K562 (cell line): Measurements from ENCODE around the gene SBNO1. TPM values are rescaled to one million over a fixed set of nuclear protein-coding genes. Genes with fewer than 3 reads are reported as not detected.

ENCODE experiments used
- ATAC-seq: fragments of 200-7000 bp; cut with Tn5 transposase; 3 replicates; pipeline ENCODE4 v1.9.1; 2020; ENCODE audit warnings: moderate library complexity
- BruUV-seq: library from RNA; stranded (reverse); fragments of 400-500 nt; replicated peaks from 2 replicates; lab custom pipeline; 2021; lab: Mats Ljungman, UMichigan
- CTCF ChIA-PET: fragments of 300-600 bp; formaldehyde crosslinking; extraction: SDS; loops from one replicate; lab custom pipeline; 2021; ENCODE audit warnings: low intra/inter-chr PET ratio; lab: Yijun Ruan, JAX
- POLR2A ChIA-PET: fragments of 300-600, 350-650 bp; sonication (Branson Sonifier 250); formaldehyde crosslinking; extraction: SDS; loops from one replicate; lab custom pipeline; 2021; ENCODE audit warnings: antibody characterized with exemption, inconsistent platforms; lab: Yijun Ruan, JAX
- DNase-seq, 4 experiments: peaks; one replicate each; pipeline versions ENCODE4 v3.0.0 to v3.0.0-alpha.2; 2011 to 2018; ENCODE audit warnings: low spot score in 3 of 4, mixed read lengths in 3 of 4; ENCODE audit errors: extremely low read depth in 1 of 4
- FAIRE-seq: peaks from 2 replicates; lab custom pipeline; 2011; peaks lifted over from hg19 to GRCh38; lab: Jason Lieb, UNC
- H2AFZ ChIP-seq: 2 replicates; pipeline ENCODE4 v1.6.0; 2011; ENCODE audit warnings: low read depth, low read length, control low read depth, inconsistent platforms
- H3K27ac ChIP-seq: fragments of 200-600 bp; 3 replicates; pipeline ENCODE4 v1.8.0; 2011; ENCODE audit warnings: low read depth, mild to moderate bottlenecking, control low read depth, inconsistent platforms, low read length, moderate library complexity, mixed read lengths; ENCODE audit errors: extremely low read depth
- H3K27me3 ChIP-seq, 2 experiments: fragments of 300-600 bp in 1 of 2; 2 replicates in 1 of 2; 3 replicates in 1 of 2; pipeline versions ENCODE4 v1.6.0 to v1.8.0; 2011; ENCODE audit warnings: inconsistent platforms in 2 of 2, low read length in 2 of 2, mild to moderate bottlenecking in 1 of 2, mixed read lengths in 1 of 2, moderate library complexity in 1 of 2; ENCODE audit not compliant: control insufficient read depth in 2 of 2, insufficient read depth in 2 of 2
- H3K36me3 ChIP-seq: fragments of 300-600 bp; 3 replicates; pipeline ENCODE4 v1.8.0; 2011; ENCODE audit warnings: mild to moderate bottlenecking, low read length, inconsistent platforms; ENCODE audit not compliant: control insufficient read depth, insufficient read depth
- H3K4me1 ChIP-seq, 2 experiments: fragments of 200-600 bp in 1 of 2; replicated peaks in 1 of 2; 2 replicates in 1 of 2; 3 replicates in 1 of 2; pipeline versions ENCODE4 v1.5.1 to v1.8.0; 2011; ENCODE audit warnings: inconsistent platforms in 2 of 2, low read length in 2 of 2, mild to moderate bottlenecking in 1 of 2, mixed read lengths in 1 of 2, moderate library complexity in 1 of 2; ENCODE audit not compliant: control insufficient read depth in 2 of 2, insufficient read depth in 2 of 2
- H3K4me2 ChIP-seq: 2 replicates; pipeline ENCODE4 v1.6.1; 2011; ENCODE audit warnings: low read length, control low read depth, inconsistent platforms, mixed read lengths; ENCODE audit not compliant: insufficient read depth
- H3K4me3 ChIP-seq: fragments of 200-600 bp; sonication (generic), shearing (Covaris generic); 2 replicates; pipeline ENCODE4 v1.5.1; 2016; ENCODE audit warnings: control low read depth, inconsistent platforms
- H3K79me2 ChIP-seq: fragments of 200-600 bp; 3 replicates; pipeline ENCODE4 v1.8.0; 2011; ENCODE audit warnings: low read length, inconsistent platforms; ENCODE audit not compliant: control insufficient read depth, insufficient read depth
- H3K9ac ChIP-seq, 2 experiments: 2 replicates each; pipeline versions ENCODE4 v1.6.0 to v1.6.1; 2011; ENCODE audit warnings: low read depth in 2 of 2, low read length in 2 of 2, control low read depth in 1 of 2, inconsistent platforms in 1 of 2, mild to moderate bottlenecking in 1 of 2, mixed read lengths in 1 of 2; ENCODE audit not compliant: insufficient read depth in 1 of 2
- H3K9me1 ChIP-seq: one replicate; pipeline ENCODE4 v1.6.0; 2011; ENCODE audit warnings: inconsistent platforms, mild to moderate bottlenecking, low read length, moderate library complexity; ENCODE audit not compliant: control insufficient read depth, insufficient read depth
- H3K9me3 ChIP-seq: replicated peaks from 2 replicates; pipeline ENCODE4 v1.5.1; 2011; ENCODE audit warnings: low read depth, low read length, inconsistent platforms; ENCODE audit not compliant: control insufficient read depth, insufficient read depth
- H4K20me1 ChIP-seq: replicated peaks from 2 replicates; pipeline ENCODE4 v1.6.1; 2011; ENCODE audit warnings: low read length, inconsistent platforms, mixed read lengths; ENCODE audit not compliant: control insufficient read depth, insufficient read depth
- HES1 ChIP-seq: fragments of 450-650 bp; IDR thresholded peaks from 2 replicates; pipeline ENCODE4 v1.6.1; 2016; ENCODE audit warnings: low read depth, mild to moderate bottlenecking, moderate library complexity
- NFIC ChIP-seq: fragments of 450-650 bp; IDR thresholded peaks from 2 replicates; pipeline ENCODE4 v1.6.1; 2017; ENCODE audit warnings: mild to moderate bottlenecking, inconsistent platforms
- NFIX ChIP-seq: fragments of 250-450 bp; sonication (Bioruptor Pico); IDR thresholded peaks from 2 replicates; pipeline ENCODE4 v1.4.0; 2020; ENCODE audit warnings: low read depth, mild to moderate bottlenecking, moderate library complexity
- POU5F1 ChIP-seq: fragments of 150-350 bp; IDR thresholded peaks from 2 replicates; pipeline ENCODE4 v1.6.1; 2014; ENCODE audit warnings: borderline replicate concordance, low read length, low read depth, mild to moderate bottlenecking; ENCODE audit not compliant: partially characterized antibody
- PPARD ChIP-seq: fragments of 250-450 bp; sonication (Bioruptor Pico); IDR thresholded peaks from 2 replicates; pipeline ENCODE4 v1.8.0; 2022; ENCODE audit warnings: inconsistent platforms, mild to moderate bottlenecking, moderate library complexity
- RFX7 ChIP-seq: fragments of 250-450 bp; sonication (Bioruptor Pico); IDR thresholded peaks from 2 replicates; pipeline ENCODE4 v1.5.1; 2021; ENCODE audit warnings: mild to moderate bottlenecking
- YY1 ChIP-seq, 3 experiments: IDR thresholded peaks; 2 replicates each; pipeline ENCODE4 v1.6.1; 2011; ENCODE audit warnings: low read length in 2 of 3, mild to moderate bottlenecking in 2 of 3, moderate library complexity in 2 of 3, borderline replicate concordance in 1 of 3, control low read depth in 1 of 3, low read depth in 1 of 3; ENCODE audit not compliant: insufficient read depth in 3 of 3, insufficient replicate concordance in 2 of 3, control insufficient read depth in 1 of 3, insufficient read length in 1 of 3; ENCODE audit errors: extremely low read depth in 1 of 3
- ZBTB7A ChIP-seq: IDR thresholded peaks from 2 replicates; pipeline ENCODE4 v1.6.1; 2011; ENCODE audit warnings: low read depth, mild to moderate bottlenecking, low read length, moderate library complexity, borderline replicate concordance; ENCODE audit not compliant: control insufficient read depth
- ZNF740 ChIP-seq, 3 experiments: fragments of 200-800 bp in 1 of 3; sonication (Bioruptor generic) in 1 of 3; sonication (generic) in 1 of 3; formaldehyde crosslinking in 1 of 3; IDR thresholded peaks; 2 replicates each; pipeline versions ENCODE4 v1.6.1 to v1.8.0; 2016 to 2022; ENCODE audit warnings: mild to moderate bottlenecking in 2 of 3, missing compliant biosample characterization in 2 of 3, missing genetic modification characterization in 2 of 3, missing genetic modification reagents in 1 of 3
- ZNF76 ChIP-seq: fragments of 250-450 bp; sonication (Bioruptor Pico); IDR thresholded peaks from 2 replicates; pipeline ENCODE4 v1.4.0; 2020; ENCODE audit warnings: mild to moderate bottlenecking, moderate library complexity, borderline replicate concordance
- WGBS: fragments of 100-300 bp; shearing (Covaris generic); methylation state at CpG from one replicate; pipeline ENCODE4 v1.1.6; 2016; ENCODE audit warnings: low coverage, mixed read lengths; ENCODE audit not compliant: insufficient coverage; ENCODE audit errors: missing lambda C conversion rate; 5-methylcytosine and 5-hydroxymethylcytosine counted together
- in situ Hi-C: fragments of 300-500 bp; cut with MboI; formaldehyde crosslinking; loops from 4 replicates; pipeline ENCODE4 v1.15.0; 2018; ENCODE audit warnings: inconsistent platforms, mixed read lengths
- intact Hi-C: fragments of 100-400 bp; cut with micrococcal nuclease; formaldehyde crosslinking; loops from 2 replicates; pipeline ENCODE4 v1.14.2; 2022
- polyA plus RNA-seq, 8 experiments: library from polyadenylated mRNA; depleted of rRNA in 4 of 8; stranded (reverse) in 5 of 8; unstranded in 3 of 8; fragments of >200 nt; fragmentation: Nextera tagmentation in 2 of 8; fragmentation: Illumina TruSeq in 1 of 8; extraction: Ambion mirVana in 2 of 8; extraction: Trizol in 1 of 8; gene quantifications; 2 replicates each; pipeline versions ENCODE4 v1.2.1 to v1.2.3, GENCODE V29; 2011 to 2014; ENCODE audit warnings: inconsistent platforms in 1 of 8, missing spikeins in 1 of 8
- total RNA-seq, 7 experiments: library from RNA; depleted of rRNA in 6 of 7; stranded (reverse); fragments of >200 nt in 6 of 7; fragmentation: Illumina TruSeq in 2 of 7; extraction: Trizol in 2 of 7; gene quantifications; 2 replicates each; pipeline versions ENCODE4 v1.2.1 to v1.2.3, GENCODE V29; 2011 to 2021; ENCODE audit warnings: low replicate concordance in 1 of 7
- TF ChIP-seq, protein P1 (sequence below): sonication (generic); formaldehyde crosslinking; IDR thresholded peaks from 2 replicates; pipeline ENCODE4 v1.8.1; 2023; ENCODE audit warnings: mild to moderate bottlenecking, missing genetic modification reagents

SBNO1 gene
- total and polyA plus RNA-seq, 9 of the 15 experiments (the other 6 are each of a cell fraction or from before 2014, with no cell fraction given): 14.9 to 77.1 (median 35.9) TPM

GRCh38 chr12:123269395-123269892 lies 95.2 kb downstream of the SBNO1 start:
- no peak overlapping the region for H2AFZ ChIP-seq
- FAIRE-seq (no peak), DNase-seq (peak in 2 of 4 experiments; percentile 48 to 65), ATAC-seq (no peak)
- 80% methylated on average over 23 of the region's 32 CpGs for whole genome bisulfite sequencing
- peaks cover 24% of the 10 kb centered on the region; the same call in 2 of the 3 replicates for H3K36me3 ChIP-seq
- intact Hi-C loops: no loop called here
- POLR2A ChIA-PET: interaction anchor here (0.5 to 1.2 kb wide), 4 partner anchors 36 to 428 kb away, joined by 3 to 9 read pairs (median 3); partner anchors contain the start of genes MPHOSPH9 and MTRFR
- H4K20me1 ChIP-seq: no peaks in the 10 kb centered on the region
- H3K79me2 ChIP-seq: peaks cover 27% of the 10 kb centered on the region
- no peaks in the 10 kb centered on the region for H3K9me3 ChIP-seq
- in situ Hi-C loops: no loop called here
- BruUV-seq: no TSS peak
- no peaks in the 10 kb centered on the region for H3K27me3 ChIP-seq
- CTCF ChIA-PET: no interaction called here
- no peak overlapping the region for H3K27ac ChIP-seq
- H3K4me3 ChIP-seq: no peak overlapping the region
- peaks cover 6 to 44% of the 10 kb centered on the region in 2 experiments; a peak in 2 of 5 replicates for H3K4me1 ChIP-seq
- peak overlapping the region in 1 of 2 experiments; percentile 97; a peak in 2 of 4 replicates for H3K9ac ChIP-seq
- TF ChIP-seq PPARD (CRISPR knock-in tag) (no peak), HES1 (no peak), ZNF740 (CRISPR knock-in tag; IDR thresholded peaks at IDR 0.05) (peak; percentile 49; the same call in 1 of the 2 replicates), ZNF740 (tag; IDR thresholded peaks at IDR 0.05) (no peak), NFIX (CRISPR knock-in tag) (no peak), ZNF76 (CRISPR knock-in tag) (no peak), NFIC (0 out of 2 replicates have a peak, but pooled peaks have one; percentile 5), ZBTB7A (peak; percentile 31; the same call in 1 of the 2 replicates), POU5F1 (no peak), RFX7 (CRISPR knock-in tag) (no peak), YY1 (IDR thresholded peaks at IDR 0.05; ENCODE audit: borderline replicate concordance in 1 of 3, control insufficient read depth in 1 of 3, extremely low read depth in 1 of 3, insufficient read depth in 3 of 3, insufficient read length in 1 of 3, insufficient replicate concordance in 2 of 3, low read depth in 1 of 3, low read length in 2 of 3) (peak in 2 of 3 experiments; percentile 39 to 54)
- TF ChIP-seq, protein P1, sequence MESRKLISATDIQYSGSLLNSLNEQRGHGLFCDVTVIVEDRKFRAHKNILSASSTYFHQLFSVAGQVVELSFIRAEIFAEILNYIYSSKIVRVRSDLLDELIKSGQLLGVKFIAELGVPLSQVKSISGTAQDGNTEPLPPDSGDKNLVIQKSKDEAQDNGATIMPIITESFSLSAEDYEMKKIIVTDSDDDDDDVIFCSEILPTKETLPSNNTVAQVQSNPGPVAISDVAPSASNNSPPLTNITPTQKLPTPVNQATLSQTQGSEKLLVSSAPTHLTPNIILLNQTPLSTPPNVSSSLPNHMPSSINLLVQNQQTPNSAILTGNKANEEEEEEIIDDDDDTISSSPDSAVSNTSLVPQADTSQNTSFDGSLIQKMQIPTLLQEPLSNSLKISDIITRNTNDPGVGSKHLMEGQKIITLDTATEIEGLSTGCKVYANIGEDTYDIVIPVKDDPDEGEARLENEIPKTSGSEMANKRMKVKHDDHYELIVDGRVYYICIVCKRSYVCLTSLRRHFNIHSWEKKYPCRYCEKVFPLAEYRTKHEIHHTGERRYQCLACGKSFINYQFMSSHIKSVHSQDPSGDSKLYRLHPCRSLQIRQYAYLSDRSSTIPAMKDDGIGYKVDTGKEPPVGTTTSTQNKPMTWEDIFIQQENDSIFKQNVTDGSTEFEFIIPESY (CRISPR knock-in tag): peak; percentile 79
- TF ChIP-seq, all 486 proteins: peak for 5
- Histone ChIP-seq H3K9me1 (no peaks in the 10 kb centered on the region), H3K4me2 (no peak overlapping the region)
